H1 (cell line): ENCODE results near the gene BPIFB3. TPM values are rescaled to one million over a fixed set of nuclear protein-coding genes. Genes with fewer than 3 reads are reported as not detected.

ENCODE experiments used
- CTCF ChIA-PET: fragments of 300-600 bp; sonication (Branson Sonifier 250); formaldehyde crosslinking; loops from one replicate; lab custom pipeline; 2021; ENCODE audit not compliant: partially characterized antibody; lab: Charles Lee
- POLR2A ChIA-PET: fragments of 300-600 bp; sonication (Branson Sonifier 250); formaldehyde crosslinking; loops from one replicate; lab custom pipeline; 2021; ENCODE audit warnings: inconsistent platforms; ENCODE audit not compliant: partially characterized antibody; lab: Charles Lee
- DNase-seq, 2 experiments: peaks; one replicate each; pipeline versions ENCODE4 v3.0.0 to v3.0.0-alpha.2; 2010 to 2022; ENCODE audit warnings: low spot score in 2 of 2, low read depth in 1 of 2, mixed read lengths in 1 of 2
- FAIRE-seq: peaks from 2 replicates; lab custom pipeline; 2011; peaks lifted over from hg19 to GRCh38; lab: Jason Lieb, UNC
- H2AFZ ChIP-seq: 2 replicates; pipeline ENCODE4 v1.8.1; 2012; ENCODE audit warnings: low read length, inconsistent platforms
- H2AK5ac ChIP-seq: 2 replicates; pipeline ENCODE4 v1.6.1; 2013; ENCODE audit warnings: low read depth, low read length
- H2BK120ac ChIP-seq: replicated peaks from 2 replicates; pipeline ENCODE3; 2013; ENCODE audit warnings: low read depth, low read length, inconsistent platforms
- H2BK12ac ChIP-seq: 2 replicates; pipeline ENCODE4 v1.6.1; 2013; ENCODE audit warnings: low read depth, low read length
- H2BK15ac ChIP-seq: 2 replicates; pipeline ENCODE4 v1.6.1; 2013; ENCODE audit warnings: low read length
- H2BK20ac ChIP-seq: 2 replicates; pipeline ENCODE4 v1.6.1; 2013; ENCODE audit warnings: low read length
- H2BK5ac ChIP-seq: 2 replicates; pipeline ENCODE4 v1.6.1; 2013; ENCODE audit warnings: low read depth, low read length
- H3K14ac ChIP-seq: 2 replicates; pipeline ENCODE4 v1.6.1; 2013; ENCODE audit warnings: inconsistent platforms; ENCODE audit not compliant: insufficient read length
- H3K18ac ChIP-seq: 2 replicates; pipeline ENCODE4 v1.6.1; 2013; ENCODE audit warnings: low read length; ENCODE audit errors: extremely low read depth
- H3K23ac ChIP-seq: 2 replicates; pipeline ENCODE4 v1.6.1; 2013; ENCODE audit warnings: inconsistent platforms; ENCODE audit not compliant: insufficient read length
- H3K23me2 ChIP-seq: 2 replicates; pipeline ENCODE4 v1.6.1; 2013; ENCODE audit warnings: low read depth, low read length
- H3K27ac ChIP-seq: 2 replicates; pipeline ENCODE4 v1.6.1; 2011; ENCODE audit warnings: low read depth, low read length, inconsistent platforms
- H3K27me3 ChIP-seq, 4 experiments: replicated peaks in 1 of 4; 1 replicate in 1 of 4; 2 replicates in 3 of 4; pipeline versions ENCODE4 v1.6.1 to v1.8.1; 2011 to 2013; ENCODE audit warnings: low read length in 3 of 4, mild to moderate bottlenecking in 3 of 4, inconsistent platforms in 2 of 4, mixed read lengths in 2 of 4, moderate library complexity in 1 of 4; ENCODE audit not compliant: control insufficient read depth in 3 of 4, insufficient read depth in 3 of 4; ENCODE audit errors: extremely low read depth in 1 of 4
- H3K36me3 ChIP-seq, 4 experiments: 2 replicates each; pipeline versions ENCODE4 v1.6.1 to v1.8.1; 2011 to 2013; ENCODE audit warnings: mild to moderate bottlenecking in 4 of 4, low read length in 3 of 4, moderate library complexity in 2 of 4, control low read depth in 1 of 4, inconsistent platforms in 1 of 4; ENCODE audit not compliant: insufficient read depth in 4 of 4, control insufficient read depth in 2 of 4
- H3K4ac ChIP-seq: replicated peaks from 2 replicates; pipeline ENCODE3; 2013; ENCODE audit warnings: low read length, low read depth, mixed read lengths, inconsistent platforms; ENCODE audit not compliant: insufficient read length
- H3K4me1 ChIP-seq, 4 experiments: replicated peaks in 1 of 4; 1 replicate in 1 of 4; 2 replicates in 3 of 4; pipeline versions ENCODE4 v1.6.1 to v1.8.1; 2011 to 2013; ENCODE audit warnings: low read length in 3 of 4, inconsistent platforms in 2 of 4, mixed read lengths in 1 of 4; ENCODE audit not compliant: insufficient read depth in 4 of 4, control insufficient read depth in 3 of 4
- H3K4me2 ChIP-seq, 2 experiments: 2 replicates each; pipeline versions ENCODE4 v1.6.1 to v1.8.1; 2011 to 2013; ENCODE audit warnings: low read depth in 2 of 2, low read length in 2 of 2, control low read depth in 1 of 2, inconsistent platforms in 1 of 2, mild to moderate bottlenecking in 1 of 2; ENCODE audit not compliant: insufficient read depth in 1 of 2
- H3K4me3 ChIP-seq, 4 experiments: fragments of 200-600, 300-600 bp in 1 of 4; sonication (generic), shearing (Covaris generic), sonication (Bioruptor Twin) in 1 of 4; 2 replicates each; pipeline versions ENCODE4 v1.5.1 to v1.8.1; 2011 to 2016; ENCODE audit warnings: low read length in 4 of 4, low read depth in 3 of 4, control low read depth in 2 of 4, inconsistent platforms in 2 of 4, mild to moderate bottlenecking in 2 of 4, mixed read lengths in 1 of 4, moderate library complexity in 1 of 4; ENCODE audit not compliant: insufficient read depth in 2 of 4; ENCODE audit errors: extremely low read depth in 1 of 4
- H3K56ac ChIP-seq: replicated peaks from 2 replicates; pipeline ENCODE3; 2013; ENCODE audit warnings: low read depth, mild to moderate bottlenecking, mixed read lengths, low read length, inconsistent platforms; ENCODE audit not compliant: insufficient read length
- H3K79me1 ChIP-seq: 2 replicates; pipeline ENCODE4 v1.6.1; 2013; ENCODE audit warnings: low read depth, low read length, control low read depth
- H3K79me2 ChIP-seq, 2 experiments: 2 replicates each; pipeline versions ENCODE4 v1.6.1 to v1.8.1; 2012 to 2013; ENCODE audit warnings: low read length in 2 of 2, mild to moderate bottlenecking in 2 of 2, inconsistent platforms in 1 of 2; ENCODE audit not compliant: insufficient read depth in 2 of 2, control insufficient read depth in 1 of 2
- H3K9ac ChIP-seq, 4 experiments: replicated peaks in 1 of 4; 1 replicate in 1 of 4; 2 replicates in 3 of 4; pipeline versions ENCODE4 v1.6.1 to v1.8.1; 2011 to 2013; ENCODE audit warnings: low read depth in 3 of 4, low read length in 3 of 4, control low read depth in 2 of 4, mild to moderate bottlenecking in 2 of 4, moderate library complexity in 2 of 4, inconsistent platforms in 1 of 4; ENCODE audit errors: extremely low read depth in 1 of 4
- H3K9me3 ChIP-seq, 2 experiments: 2 replicates each; pipeline versions ENCODE4 v1.6.1 to v1.8.1; 2012 to 2013; ENCODE audit warnings: mild to moderate bottlenecking in 2 of 2, moderate library complexity in 2 of 2, control low read depth in 1 of 2, inconsistent platforms in 1 of 2, low read depth in 1 of 2, low read length in 1 of 2, mixed read lengths in 1 of 2; ENCODE audit not compliant: insufficient read depth in 2 of 2
- H4K20me1 ChIP-seq, 2 experiments: replicated peaks in 1 of 2; 2 replicates each; pipeline versions ENCODE3 to v1.8.1; 2011 to 2013; ENCODE audit warnings: inconsistent platforms in 2 of 2, low read length in 2 of 2, mild to moderate bottlenecking in 1 of 2; ENCODE audit not compliant: insufficient read depth in 2 of 2, control insufficient read depth in 1 of 2
- H4K5ac ChIP-seq: 2 replicates; pipeline ENCODE4 v1.6.1; 2013; ENCODE audit warnings: low read length, low read depth, mixed read lengths, inconsistent platforms; ENCODE audit not compliant: insufficient read length
- H4K8ac ChIP-seq: 2 replicates; pipeline ENCODE4 v1.8.0; 2013; ENCODE audit warnings: mild to moderate bottlenecking, moderate library complexity, low read length, inconsistent platforms; ENCODE audit not compliant: insufficient read depth; ENCODE audit errors: extremely low read depth
- H4K91ac ChIP-seq: replicated peaks from 2 replicates; pipeline ENCODE3; 2013; ENCODE audit warnings: low read length, mixed read lengths, inconsistent platforms; ENCODE audit not compliant: insufficient read length
- CEBPB ChIP-seq: IDR thresholded peaks from 2 replicates; pipeline ENCODE4 v1.6.1; 2012; ENCODE audit warnings: low read depth, low read length
- GTF2F1 ChIP-seq: IDR thresholded peaks from 2 replicates; pipeline ENCODE4 v1.6.1; 2012; ENCODE audit warnings: low read depth, low read length, improper control_type of control experiment, borderline replicate concordance
- KDM4A ChIP-seq: IDR thresholded peaks from one replicate; pipeline ENCODE4 v1.7.1; 2012; ENCODE audit warnings: low read depth, mild to moderate bottlenecking, moderate library complexity, low read length, inconsistent platforms; ENCODE audit not compliant: severe bottlenecking
- RXRA ChIP-seq: IDR thresholded peaks from 2 replicates; pipeline ENCODE4 v1.6.1; 2011; ENCODE audit warnings: low read depth, mild to moderate bottlenecking, low read length, moderate library complexity; ENCODE audit not compliant: insufficient read depth
- SRF ChIP-seq: IDR thresholded peaks from 2 replicates; pipeline ENCODE4 v1.6.1; 2011; ENCODE audit warnings: mild to moderate bottlenecking, low read depth, low read length, moderate library complexity
- WGBS, 2 experiments: shearing (Covaris generic) in 1 of 2; methylation state at CpG; one replicate each; pipeline versions ENCODE4 v1.1.6 to v1.1.7; 2013 to 2015; ENCODE audit warnings: low lambda C conversion rate in 2 of 2, mixed read lengths in 2 of 2, inconsistent platforms in 1 of 2, low coverage in 1 of 2, missing lambda C conversion rate in 1 of 2; ENCODE audit not compliant: insufficient replicate concordance in 2 of 2, insufficient coverage in 1 of 2, insufficient read length in 1 of 2; ENCODE audit errors: extremely low coverage in 1 of 2, missing lambda C conversion rate in 1 of 2; 5-methylcytosine and 5-hydroxymethylcytosine counted together
- polyA plus RNA-seq, 7 experiments: library from polyadenylated mRNA; depleted of rRNA in 3 of 7; stranded (reverse) in 5 of 7; unstranded in 2 of 7; fragments of >200 nt in 5 of 7; fragments of 200-250 nt in 2 of 7; gene quantifications; 1 replicate in 5 of 7; 2 replicates in 1 of 7; 4 replicates in 1 of 7; pipeline versions ENCODE4 v1.2.1 to v1.2.3, GENCODE V29; 2011 to 2013; ENCODE audit warnings: missing spikeins in 2 of 7, mixed read lengths in 2 of 7
- total RNA-seq: library from RNA; stranded (reverse); fragmentation: NEBNext Ultra II Directional; extraction: Animal tissue kit (Norgen Biotek cat#: 25700); gene quantifications from 2 replicates; pipeline ENCODE4 v1.2.1, GENCODE V29; 2021

BPIFB3 gene
- total and polyA plus RNA-seq, 2 of the 8 experiments (the other 6 are each of a cell fraction or from before 2014, with no cell fraction given): not detected

DNA sequence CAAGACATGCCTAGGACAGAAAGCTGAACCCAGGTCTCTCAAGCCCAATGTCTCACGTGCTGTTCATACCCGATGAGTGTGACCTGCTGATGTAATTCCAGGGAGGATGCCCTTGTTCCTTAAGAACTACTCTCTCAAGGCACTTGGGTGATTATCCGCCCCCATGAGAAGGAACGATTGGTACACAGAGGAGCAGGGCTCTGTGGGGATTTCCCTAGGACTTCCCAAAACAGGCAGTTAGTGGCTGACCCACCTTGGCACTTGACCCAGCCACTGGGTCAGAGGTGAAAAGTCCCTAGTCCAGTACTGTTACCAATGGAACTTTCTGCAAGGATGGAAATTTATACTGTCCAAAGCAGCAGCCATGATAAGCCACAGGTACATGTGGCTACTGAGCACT, 31.4 kb upstream of the BPIFB3 start:
- H2BK5ac ChIP-seq: no peak overlapping the region
- H4K20me1 ChIP-seq: peaks cover 2 to 3% of the 10 kb centered on the region in 2 experiments
- no peak overlapping the region for H2BK12ac ChIP-seq
- H3K27ac ChIP-seq: no peak overlapping the region
- H3K4me3 ChIP-seq: no peak overlapping the region
- H3K79me1 ChIP-seq: no peaks in the 10 kb centered on the region
- ChIA-PET POLR2A (no interaction called here), CTCF (interaction anchor here (1.2 to 11.8 kb wide), 3 partner anchors 8 to 26 kb away, joined by 3 to 86 read pairs (median 4); partner anchors contain the start of genes BPIFB2 and SUN5)
- H4K8ac ChIP-seq: no peak overlapping the region; the same call in 1 of the 2 replicates
- H4K5ac ChIP-seq: no peak overlapping the region
- peaks cover 8% of the 10 kb centered on the region; the same call in 1 of the 2 replicates for H3K23me2 ChIP-seq
- H2AFZ ChIP-seq: no peak overlapping the region
- no peak overlapping the region for H2BK20ac ChIP-seq
- no peaks in the 10 kb centered on the region for H3K9me3 ChIP-seq
- WGBS, 2 experiments: 82% methylated on average over 4 of the region's 4 CpGs; no CpG with 5 or more reads in 1 of the 2 experiments
- no peak overlapping the region for H3K9ac ChIP-seq
- no peak overlapping the region for H2AK5ac ChIP-seq
- H3K79me2 ChIP-seq: no peaks in the 10 kb centered on the region
- H3K27me3 ChIP-seq: no peaks in the 10 kb centered on the region
- no peak overlapping the region for H3K4ac ChIP-seq
- H3K4me1 ChIP-seq: no peaks in the 10 kb centered on the region
- H3K36me3 ChIP-seq: no peaks in the 10 kb centered on the region
- no peak overlapping the region for H4K91ac ChIP-seq
- H3K4me2 ChIP-seq: no peak overlapping the region
- FAIRE-seq (no peak), DNase-seq (no peak)
- no peak overlapping the region for H3K18ac ChIP-seq
- no peak overlapping the region for H2BK120ac ChIP-seq
- H2BK15ac ChIP-seq: no peak overlapping the region
- H3K56ac ChIP-seq: no peak overlapping the region
- no peak overlapping the region for H3K14ac ChIP-seq
- TF ChIP-seq GTF2F1 (no peak), RXRA (no peak), SRF (no peak), KDM4A (no peak), CEBPB (no peak)
- no peak overlapping the region for H3K23ac ChIP-seq
